ENCODE data around the gene COL5A2. TPM values are rescaled to one million over a fixed set of nuclear protein-coding genes. Genes with fewer than 3 reads are reported as not detected.

Gene COL5A2
- polyA plus RNA-seq, 1 donor (not counting 4 experiments of a cell fraction or from before 2014, with no cell fraction given): 7.2 TPM

DNA sequence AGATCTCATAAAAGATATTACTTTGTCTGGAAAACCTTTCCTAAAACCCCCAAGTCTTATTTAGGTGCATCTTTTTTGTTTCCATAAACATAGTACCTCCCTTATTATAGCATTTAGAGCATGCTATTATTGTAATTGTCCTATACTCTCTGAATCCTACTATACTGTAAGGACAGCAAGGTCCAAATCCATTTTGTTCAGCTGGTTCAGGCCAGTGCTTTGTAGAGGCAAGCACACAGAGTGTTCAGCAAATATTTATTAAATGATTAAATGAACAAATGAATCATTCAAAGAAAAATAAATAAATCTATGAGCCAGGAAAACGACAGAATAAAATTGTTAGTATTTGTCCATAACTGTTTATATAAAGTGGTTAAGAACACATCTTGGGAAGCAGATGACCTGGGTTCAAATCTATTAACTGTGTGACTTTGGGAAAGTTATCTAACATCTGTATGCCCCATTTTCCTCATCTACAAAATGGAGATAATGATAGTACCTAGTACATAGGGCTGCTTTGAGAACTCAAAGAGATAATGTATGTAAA lies 119.4 kb downstream of the COL5A2 start:
- Histone ChIP-seq H3K27ac (ENCODE audit: control insufficient read depth, insufficient read depth, low read length) (no peak overlapping the region), H3K9me3 (ENCODE audit: control insufficient read depth, low read depth, low read length) (no peaks in the 10 kb centered on the region), H2AFZ (ENCODE audit: control insufficient read depth, low read length) (no peak overlapping the region), H3K9ac (ENCODE audit: control insufficient read depth, extremely low read depth, insufficient read depth, low read length) (no peak overlapping the region), H3K27me3 (ENCODE audit: control insufficient read depth, extremely low read depth, insufficient read depth, low read length) (no peaks in the 10 kb centered on the region), H4K20me1 (ENCODE audit: control insufficient read depth, extremely low read depth, insufficient read depth, low read length) (no peaks in the 10 kb centered on the region), H3K9me1 (ENCODE audit: control insufficient read depth, extremely low read depth, insufficient read depth, low read length) (no peaks in the 10 kb centered on the region), H3K4me1 (ENCODE audit: control insufficient read depth, extremely low read depth, insufficient read depth, low read length) (no peaks in the 10 kb centered on the region), H3K79me2 (ENCODE audit: control insufficient read depth, insufficient read depth, low read length) (no peaks in the 10 kb centered on the region), H3K4me2 (ENCODE audit: control insufficient read depth, extremely low read depth, insufficient read depth, low read depth, low read length) (no peak overlapping the region), H3K36me3 (ENCODE audit: control insufficient read depth in 2 of 2, extremely low read depth in 1 of 2, insufficient read depth in 2 of 2, low read length in 2 of 2) (no peaks in the 10 kb centered on the region), H3K4me3 (ENCODE audit: control insufficient read depth in 2 of 3, extremely low read depth in 1 of 3, insufficient read depth in 2 of 3, low read depth in 1 of 3, low read length in 3 of 3) (no peak overlapping the region)
- dilution Hi-C loops (cut with MboI; ENCODE audit: extremely low pct_ligation_motif_present, low sequenced_read_pairs): no loop called here
- no peak for DNase-seq (ENCODE audit: low read depth, low spot score)
- TF ChIP-seq CTCF (optimal IDR thresholded peaks at IDR 0.05 in 1 of 3, IDR thresholded peaks at IDR 0.05 in 1 of 3, conservative IDR thresholded peaks at IDR 0.05 in 1 of 3; ENCODE audit: extremely low read depth in 1 of 3, insufficient read depth in 2 of 3, low read length in 3 of 3): no peak
- TF ChIP-seq EZH2 (IDR thresholded peaks at IDR 0.05; ENCODE audit: low read length): no peak
- no peak for FAIRE-seq

- dilution Hi-C loops (cut with MboI; ENCODE audit: extremely low pct_ligation_motif_present, low sequenced_read_pairs): no loop called here
- Histone ChIP-seq H2AFZ (ENCODE audit: control insufficient read depth, low read length) (no peak overlapping the region), H3K79me2 (ENCODE audit: control insufficient read depth, insufficient read depth, low read length) (no peaks in the 10 kb centered on the region), H3K27me3 (ENCODE audit: control insufficient read depth, extremely low read depth, insufficient read depth, low read length) (no peaks in the 10 kb centered on the region), H3K9me1 (ENCODE audit: control insufficient read depth, extremely low read depth, insufficient read depth, low read length) (no peaks in the 10 kb centered on the region), H3K4me1 (ENCODE audit: control insufficient read depth, extremely low read depth, insufficient read depth, low read length) (no peaks in the 10 kb centered on the region), H3K9ac (ENCODE audit: control insufficient read depth, extremely low read depth, insufficient read depth, low read length) (no peak overlapping the region), H3K36me3 (ENCODE audit: control insufficient read depth in 2 of 2, extremely low read depth in 1 of 2, insufficient read depth in 2 of 2, low read length in 2 of 2) (no peaks in the 10 kb centered on the region), H3K4me2 (ENCODE audit: control insufficient read depth, extremely low read depth, insufficient read depth, low read depth, low read length) (no peak overlapping the region), H3K4me3 (ENCODE audit: control insufficient read depth in 2 of 3, extremely low read depth in 1 of 3, insufficient read depth in 2 of 3, low read depth in 1 of 3, low read length in 3 of 3) (no peak overlapping the region), H3K27ac (ENCODE audit: control insufficient read depth, insufficient read depth, low read length) (no peak overlapping the region), H3K9me3 (ENCODE audit: control insufficient read depth, low read depth, low read length) (no peaks in the 10 kb centered on the region), H4K20me1 (ENCODE audit: control insufficient read depth, extremely low read depth, insufficient read depth, low read length) (no peaks in the 10 kb centered on the region)
- no peak for TF ChIP-seq EZH2 (IDR thresholded peaks at IDR 0.05; ENCODE audit: low read length)
- TF ChIP-seq CTCF (optimal IDR thresholded peaks at IDR 0.05 in 1 of 3, IDR thresholded peaks at IDR 0.05 in 1 of 3, conservative IDR thresholded peaks at IDR 0.05 in 1 of 3; ENCODE audit: extremely low read depth in 1 of 3, insufficient read depth in 2 of 3, low read length in 3 of 3): no peak
- FAIRE-seq: no peak
- DNase-seq (ENCODE audit: low read depth, low spot score): no peak
Observed at GRCh38 chr2:189057316-189057715, 122.2 kb downstream of the COL5A2 start.
